CD4-positive, alpha-beta T cell (primary cell): ENCODE measurements around the gene DDX28. TPM values are rescaled to one million over a fixed set of nuclear protein-coding genes. Genes with fewer than 3 reads are reported as not detected.
"Not testable (repeated sequence)": the region's sequence is repeated elsewhere in the genome, so short reads cannot be mapped to it uniquely, and the experiment has no call there.

Source experiments
- ATAC-seq: fragments of 200-7000 bp; cut with Tn5 transposase; one replicate; pipeline ENCODE4 v1.10.0; 2022; ENCODE audit warnings: mild to moderate bottlenecking; ENCODE audit not compliant: poor library complexity
- CTCF ChIA-PET: fragments of 350-600 bp; sonication (Branson Sonifier 250); formaldehyde crosslinking; loops from one replicate; lab custom pipeline; 2021; ENCODE audit warnings: antibody characterized with exemption, inconsistent platforms; lab: Charles Lee
- POLR2A ChIA-PET: fragments of 350-600 bp; sonication (Branson Sonifier 250); formaldehyde crosslinking; loops from one replicate; lab custom pipeline; 2021; ENCODE audit warnings: antibody characterized with exemption, inconsistent platforms; lab: Charles Lee
- DNase-seq, 14 experiments: peaks; one replicate each; pipeline ENCODE4 v3.0.0-alpha.2; 2013 to 2020; ENCODE audit warnings: mixed read lengths in 2 of 14
- H3K27ac ChIP-seq, 2 donors: one replicate each; pipeline versions ENCODE4 v1.5.1 to v1.7.0; 2013; ENCODE audit warnings: low read length in 2 of 2, low read depth in 1 of 2, mild to moderate bottlenecking in 1 of 2
- H3K27me3 ChIP-seq, 2 experiments: 1 replicate in 1 of 2; 2 replicates in 1 of 2; pipeline versions ENCODE4 v1.6.1 to v1.7.0; 2013; ENCODE audit warnings: low read length in 2 of 2, control low read depth in 1 of 2, mild to moderate bottlenecking in 1 of 2, moderate library complexity in 1 of 2; ENCODE audit not compliant: insufficient read depth in 2 of 2, control insufficient read depth in 1 of 2
- H3K36me3 ChIP-seq: one replicate; pipeline ENCODE4 v1.6.1; 2013; ENCODE audit warnings: low read length, control low read depth; ENCODE audit not compliant: insufficient read depth
- H3K4me1 ChIP-seq: one replicate; pipeline ENCODE4 v1.6.1; 2013; ENCODE audit warnings: low read length, control low read depth; ENCODE audit not compliant: insufficient read depth
- H3K4me3 ChIP-seq: one replicate; pipeline ENCODE4 v1.5.1; 2013; ENCODE audit warnings: mild to moderate bottlenecking, low read length, moderate library complexity
- H3K9me3 ChIP-seq, 2 experiments: 1 replicate in 1 of 2; 2 replicates in 1 of 2; pipeline versions ENCODE4 v1.6.1 to v1.7.0; 2013; ENCODE audit warnings: low read length in 2 of 2, mild to moderate bottlenecking in 2 of 2, control low read depth in 1 of 2, moderate library complexity in 1 of 2; ENCODE audit not compliant: control insufficient read depth in 1 of 2, insufficient read depth in 1 of 2
- H3K27ac Mint-ChIP-seq: one replicate; pipeline ENCODE4 v1.8.0; 2020; ENCODE audit warnings: mixed read lengths
- H3K27me3 Mint-ChIP-seq: one replicate; pipeline ENCODE4 v1.8.0; 2021; ENCODE audit warnings: mixed read lengths
- H3K36me3 Mint-ChIP-seq: one replicate; pipeline ENCODE4 v1.8.0; 2021; ENCODE audit warnings: low read depth, mixed read lengths
- H3K4me1 Mint-ChIP-seq: one replicate; pipeline ENCODE4 v1.8.0; 2021; ENCODE audit warnings: low read depth, mixed read lengths
- H3K4me3 Mint-ChIP-seq: one replicate; pipeline ENCODE4 v1.8.0; 2020; ENCODE audit warnings: mild to moderate bottlenecking, mixed read lengths
- H3K9me3 Mint-ChIP-seq: one replicate; pipeline ENCODE4 v1.8.0; 2020; ENCODE audit warnings: mixed read lengths
- CTCF ChIP-seq: fragments of 200-600 bp; IDR thresholded peaks from one replicate; pipeline ENCODE4 v1.8.0; 2022; ENCODE audit warnings: antibody characterized with exemption, mild to moderate bottlenecking
- intact Hi-C, 2 experiments: fragments of 100-400 bp; cut with DNase I in 1 of 2; cut with micrococcal nuclease in 1 of 2; formaldehyde crosslinking; loops; one replicate each; pipeline versions ENCODE4 v1.15.1 to v1.9.0; 2023 to 2025; cut with DNase I, micrococcal nuclease
- total RNA-seq, 174 experiments: library from RNA in 2 of 174; stranded (reverse) in 2 of 174; gene quantifications; one replicate each; pipeline ENCODE4 v1.2.3 and lab custom pipeline; 2021 to 2026

DDX28 gene
- total RNA-seq, 2 experiments from 2014 or later: 18.9 to 19.4 TPM

- Mint-ChIP-seq H3K27me3 (no peaks in the 10 kb centered on the region), H3K4me3 (peak overlapping the region; percentile 35), H3K4me1 (peaks cover 59% of the 10 kb centered on the region), H3K9me3 (no peaks in the 10 kb centered on the region), H3K36me3 (peaks cover 11% of the 10 kb centered on the region), H3K27ac (peak overlapping the region; percentile 93)
- no peak for ATAC-seq
- intact Hi-C loops: no loop called here
- H3K27me3 ChIP-seq: no peaks in the 10 kb centered on the region
- ChIA-PET POLR2A (interaction anchor here (1.1 to 1.5 kb wide), 3 partner anchors 14 to 110 kb away, joined by 3 to 5 read pairs (median 4); partner anchors contain the start of genes DDX28, DUS2 and PSKH1), CTCF (interaction anchor here (0.6 to 1.7 kb wide), 3 partner anchors 17 to 203 kb away, joined by 3 to 4 read pairs (median 3); no protein-coding TSS in a partner anchor)
- no peak overlapping the region for H3K4me3 ChIP-seq
- peaks cover 71% of the 10 kb centered on the region for H3K4me1 ChIP-seq
- no peak overlapping the region for H3K27ac ChIP-seq
- H3K9me3 ChIP-seq: peaks cover 0 to 6% of the 10 kb centered on the region in 2 experiments
- no peak for TF ChIP-seq CTCF
- no peak for DNase-seq
- no peaks in the 10 kb centered on the region for H3K36me3 ChIP-seq
These were observed 20.0 kb downstream of the DDX28 start for GRCh38 chr16:68003031-68003430.

GRCh38 chr16:68000450-68000849 lies 22.6 kb downstream of the DDX28 start:
- POLR2A ChIA-PET: interaction anchor here (0.6 to 4.6 kb wide), 17 partner anchors 7 to 417 kb away, joined by 3 to 73 read pairs (median 6); partner anchors contain the start of genes DDX28, DUS2, NFATC3 and PSMB10
- H3K36me3 Mint-ChIP-seq: peaks cover 24% of the 10 kb centered on the region
- DNase-seq (peak in 2 of 14 experiments; percentile 33 to 64), ATAC-seq (peak; percentile 33)
- peaks cover 55% of the 10 kb centered on the region for H3K4me1 Mint-ChIP-seq
- H3K9me3 Mint-ChIP-seq: no peaks in the 10 kb centered on the region
- CTCF ChIA-PET: interaction anchor here (1.0 to 6.5 kb wide), 2 partner anchors 40 to 184 kb away, joined by 3 to 33 read pairs; no protein-coding TSS in a partner anchor
- Histone ChIP-seq H3K4me3 (peak overlapping the region; percentile 61), H3K4me1 (peaks cover 70% of the 10 kb centered on the region), H3K27ac (peak overlapping the region; percentile 48 to 83), H3K36me3 (no peaks in the 10 kb centered on the region), H3K27me3 (no peaks in the 10 kb centered on the region), H3K9me3 (peaks cover 0 to 14% of the 10 kb centered on the region in 2 experiments)
- TF ChIP-seq CTCF: no peak
- peak overlapping the region; percentile 93 for H3K27ac Mint-ChIP-seq
- no peaks in the 10 kb centered on the region for H3K27me3 Mint-ChIP-seq
- intact Hi-C loops: no loop called here
- H3K4me3 Mint-ChIP-seq: peak overlapping the region; percentile 86

- H3K36me3 ChIP-seq: peaks cover 4% of the 10 kb centered on the region
- Mint-ChIP-seq H3K27me3 (no peaks in the 10 kb centered on the region), H3K4me1 (peaks cover 55% of the 10 kb centered on the region), H3K4me3 (peak overlapping the region; percentile 86), H3K27ac (peak overlapping the region; percentile 93), H3K9me3 (no peaks in the 10 kb centered on the region), H3K36me3 (peaks cover 28% of the 10 kb centered on the region)
- peaks cover 0 to 14% of the 10 kb centered on the region in 2 experiments for H3K9me3 ChIP-seq
- H3K27me3 ChIP-seq: no peaks in the 10 kb centered on the region
- DNase-seq (peak in 3 of 14 experiments; percentile 6 to 34 (median 22)), ATAC-seq (peak; percentile 11)
- no peak for TF ChIP-seq CTCF
- POLR2A ChIA-PET: interaction anchor here (0.6 to 4.6 kb wide), 18 partner anchors 8 to 418 kb away, joined by 3 to 73 read pairs (median 6); partner anchors contain the start of genes DDX28, DUS2, NFATC3 and PSMB10
- CTCF ChIA-PET: interaction anchor here (1.0 to 6.5 kb wide), 2 partner anchors 41 to 183 kb away, joined by 3 to 33 read pairs; no protein-coding TSS in a partner anchor
- H3K4me3 ChIP-seq: peak overlapping the region; percentile 61
- H3K27ac ChIP-seq: peak overlapping the region; percentile 48 to 83
- peaks cover 70% of the 10 kb centered on the region for H3K4me1 ChIP-seq
- intact Hi-C loops: no loop called here
These were observed 23.0 kb downstream of the DDX28 start for GRCh38 chr16:67999985-68000384.

- Histone ChIP-seq H3K4me1 (peaks cover 71% of the 10 kb centered on the region), H3K27ac (peak within 1 kb of the TSS; percentile 48 to 83), H3K9me3 (peaks cover 0 to 14% of the 10 kb centered on the region in 2 experiments), H3K4me3 (peak within 1 kb of the TSS; percentile 61)
- H3K9me3 Mint-ChIP-seq, H3K27me3 ChIP-seq, H3K27me3 Mint-ChIP-seq, H3K36me3 ChIP-seq, intact Hi-C loops: not testable (repeated sequence)
- Mint-ChIP-seq H3K27ac (peak within 1 kb of the TSS; percentile 93), H3K4me1 (peaks cover 56% of the 10 kb centered on the region), H3K36me3 (peaks cover 28% of the 10 kb centered on the region), H3K4me3 (peak within 1 kb of the TSS; percentile 86)
- ChIA-PET POLR2A (interaction anchor here (0.6 to 4.6 kb wide), 21 partner anchors 8 to 246 kb away, joined by 3 to 73 read pairs (median 5); partner anchors contain the start of genes DDX28, DPEP2NB, DUS2 and NFATC3), CTCF (interaction anchor here (0.8 to 6.5 kb wide), 5 partner anchors 14 to 518 kb away, joined by 3 to 33 read pairs (median 3); partner anchors contain the start of gene ATP6V0D1)
- DNase-seq (peak; percentile 27 to 81 (median 58)), ATAC-seq (peak; percentile 88)
These were observed 24.0 kb downstream of the DDX28 start, which contains the start of gene DPEP2 for GRCh38 chr16:67998779-67999688. TSS of gene DPEP2 (minus strand) at chr16:67999484. CDS start at chr16:67993212, 6,272 bp downstream.
